HEK293 (cell line): ENCODE data around the gene INSYN2B.

ENCODE experiments used
- CTCF ChIA-PET: fragments of 350-600 bp; formaldehyde crosslinking; extraction: SDS; loops from one replicate; lab custom pipeline; 2021; ENCODE audit warnings: antibody characterized with exemption; lab: Yijun Ruan, JAX
- POLR2A ChIA-PET: fragments of 300-600 bp; formaldehyde crosslinking; extraction: SDS; loops from one replicate; lab custom pipeline; 2020; ENCODE audit warnings: antibody characterized with exemption, inconsistent platforms; lab: Yijun Ruan, JAX
- H3K27ac ChIP-seq: fragments of 200-500 bp; sonication (Bioruptor generic); 2 replicates; pipeline ENCODE4 v1.5.1; 2014; ENCODE audit warnings: low read depth, low read length, control low read depth, inconsistent platforms; ENCODE audit errors: extremely low read depth
- H3K36me3 ChIP-seq, 2 experiments: fragments of 200-500 bp in 1 of 2; sonication (Bioruptor generic) in 1 of 2; 1 replicate in 1 of 2; 2 replicates in 1 of 2; pipeline ENCODE4 v1.5.1; 2014 to 2017; ENCODE audit warnings: inconsistent platforms in 2 of 2, low read length in 2 of 2; ENCODE audit not compliant: control insufficient read depth in 2 of 2, insufficient read depth in 1 of 2
- H3K4me1 ChIP-seq: fragments of 200-500 bp; sonication (Bioruptor generic); 2 replicates; pipeline ENCODE4 v1.5.1; 2014; ENCODE audit warnings: mild to moderate bottlenecking, low read length, inconsistent platforms; ENCODE audit not compliant: control insufficient read depth, insufficient read depth
- H3K4me3 ChIP-seq: 2 replicates; pipeline ENCODE4 v1.5.1; 2011; ENCODE audit warnings: low read depth, mild to moderate bottlenecking, control low read depth, low read length, moderate library complexity
- H3K9me3 ChIP-seq: fragments of 200-500 bp; sonication (Bioruptor generic); 2 replicates; pipeline ENCODE4 v1.5.1; 2014; ENCODE audit warnings: low read depth, low read length, inconsistent platforms; ENCODE audit not compliant: control insufficient read depth, insufficient read depth
- FEZF1 ChIP-seq: fragments of 450-650 bp; formaldehyde crosslinking; IDR thresholded peaks from 2 replicates; pipeline ENCODE4 v1.5.1; 2016; ENCODE audit warnings: missing biosample characterization, missing genetic modification characterization
- GFI1B ChIP-seq: fragments of 450-650 bp; formaldehyde crosslinking; IDR thresholded peaks from 2 replicates; pipeline ENCODE4 v1.5.1; 2016; ENCODE audit warnings: missing biosample characterization, missing genetic modification characterization
- KLF16 ChIP-seq: fragments of 450-650 bp; formaldehyde crosslinking; IDR thresholded peaks from 2 replicates; pipeline ENCODE4 v1.5.1; 2017; ENCODE audit warnings: missing biosample characterization, missing genetic modification characterization
- KLF8 ChIP-seq: fragments of 450-650 bp; formaldehyde crosslinking; IDR thresholded peaks from 2 replicates; pipeline ENCODE4 v1.5.1; 2016; ENCODE audit warnings: missing biosample characterization, missing genetic modification characterization
- OSR2 ChIP-seq: fragments of 450-650 bp; formaldehyde crosslinking; IDR thresholded peaks from 2 replicates; pipeline ENCODE4 v1.5.1; 2016; ENCODE audit warnings: missing biosample characterization, missing genetic modification characterization
- REPIN1 ChIP-seq: fragments of 450-650 bp; formaldehyde crosslinking; IDR thresholded peaks from 2 replicates; pipeline ENCODE4 v1.5.1; 2017; ENCODE audit warnings: missing biosample characterization, missing genetic modification characterization, low read depth
- SP7 ChIP-seq: fragments of 450-650 bp; formaldehyde crosslinking; IDR thresholded peaks from 2 replicates; pipeline ENCODE4 v1.5.1; 2016; ENCODE audit warnings: missing biosample characterization, missing genetic modification characterization
- ZNF10 ChIP-seq: fragments of 450-650 bp; formaldehyde crosslinking; IDR thresholded peaks from 2 replicates; pipeline ENCODE4 v1.5.1; 2017; ENCODE audit warnings: missing biosample characterization, missing genetic modification characterization
- ZNF114 ChIP-seq: fragments of 450-650 bp; formaldehyde crosslinking; IDR thresholded peaks from 2 replicates; pipeline ENCODE4 v1.5.0; 2017; ENCODE audit warnings: missing biosample characterization, missing genetic modification characterization
- ZNF133 ChIP-seq: fragments of 450-650 bp; formaldehyde crosslinking; IDR thresholded peaks from 2 replicates; pipeline ENCODE4 v1.5.1; 2016; ENCODE audit warnings: missing biosample characterization, missing genetic modification characterization
- ZNF184 ChIP-seq: fragments of 450-650 bp; IDR thresholded peaks from 2 replicates; pipeline ENCODE4 v1.5.1; 2018; ENCODE audit warnings: missing biosample characterization, mild to moderate bottlenecking, missing genetic modification characterization
- ZNF501 ChIP-seq: fragments of 450-650 bp; formaldehyde crosslinking; IDR thresholded peaks from 2 replicates; pipeline ENCODE4 v1.5.1; 2016; ENCODE audit warnings: missing biosample characterization, missing genetic modification characterization
- ZNF521 ChIP-seq: fragments of 450-650 bp; formaldehyde crosslinking; IDR thresholded peaks from 2 replicates; pipeline ENCODE4 v1.5.1; 2017; ENCODE audit warnings: missing biosample characterization, mild to moderate bottlenecking, missing genetic modification characterization
- ZNF529 ChIP-seq: fragments of 450-650 bp; formaldehyde crosslinking; IDR thresholded peaks from 2 replicates; pipeline ENCODE4 v1.5.1; 2017; ENCODE audit warnings: missing genetic modification characterization, missing biosample characterization; ENCODE audit not compliant: insufficient replicate concordance
- ZNF530 ChIP-seq: fragments of 450-650 bp; formaldehyde crosslinking; IDR thresholded peaks from 2 replicates; pipeline ENCODE4 v1.5.1; 2016; ENCODE audit warnings: low read depth, missing biosample characterization, missing genetic modification characterization
- ZNF544 ChIP-seq: fragments of 450-650 bp; formaldehyde crosslinking; IDR thresholded peaks from 2 replicates; pipeline ENCODE4 v1.5.0; 2017; ENCODE audit warnings: missing biosample characterization, missing genetic modification characterization
- ZNF555 ChIP-seq: fragments of 450-650 bp; formaldehyde crosslinking; conservative IDR thresholded peaks from 2 replicates; pipeline ENCODE4 v1.5.1; 2017; ENCODE audit warnings: missing biosample characterization, mild to moderate bottlenecking, missing genetic modification characterization, inconsistent platforms
- ZNF624 ChIP-seq: fragments of 450-650 bp; formaldehyde crosslinking; IDR thresholded peaks from 2 replicates; pipeline ENCODE4 v1.5.1; 2017; ENCODE audit warnings: missing biosample characterization, missing genetic modification characterization
- ZNF660 ChIP-seq: fragments of 450-650 bp; IDR thresholded peaks from 2 replicates; pipeline ENCODE4 v1.5.1; 2018; ENCODE audit warnings: missing biosample characterization, mild to moderate bottlenecking, missing genetic modification characterization
- ZNF76 ChIP-seq: fragments of 450-650 bp; formaldehyde crosslinking; IDR thresholded peaks from 2 replicates; pipeline ENCODE4; 2016; ENCODE audit warnings: low read depth, missing biosample characterization, missing genetic modification characterization, borderline replicate concordance
- TF ChIP-seq, protein P1 (sequence below): fragments of 450-650 bp; formaldehyde crosslinking; IDR thresholded peaks from 2 replicates; pipeline ENCODE4 v1.5.1; 2016; ENCODE audit warnings: missing biosample characterization, missing genetic modification characterization
- TF ChIP-seq, protein P2 (sequence below): fragments of 450-650 bp; formaldehyde crosslinking; IDR thresholded peaks from 2 replicates; pipeline ENCODE4 v1.5.1; 2016; ENCODE audit warnings: missing biosample characterization, missing genetic modification characterization
- TF ChIP-seq, protein P3 (sequence below): fragments of 450-650 bp; formaldehyde crosslinking; IDR thresholded peaks from 2 replicates; pipeline ENCODE4 v1.5.1; 2017; ENCODE audit warnings: missing biosample characterization, missing genetic modification characterization
- TF ChIP-seq, protein P4 (sequence below): fragments of 450-650 bp; formaldehyde crosslinking; IDR thresholded peaks from 2 replicates; pipeline ENCODE4 v1.5.1; 2016; ENCODE audit warnings: missing biosample characterization, missing genetic modification characterization, borderline replicate concordance

INSYN2B gene

DNA sequence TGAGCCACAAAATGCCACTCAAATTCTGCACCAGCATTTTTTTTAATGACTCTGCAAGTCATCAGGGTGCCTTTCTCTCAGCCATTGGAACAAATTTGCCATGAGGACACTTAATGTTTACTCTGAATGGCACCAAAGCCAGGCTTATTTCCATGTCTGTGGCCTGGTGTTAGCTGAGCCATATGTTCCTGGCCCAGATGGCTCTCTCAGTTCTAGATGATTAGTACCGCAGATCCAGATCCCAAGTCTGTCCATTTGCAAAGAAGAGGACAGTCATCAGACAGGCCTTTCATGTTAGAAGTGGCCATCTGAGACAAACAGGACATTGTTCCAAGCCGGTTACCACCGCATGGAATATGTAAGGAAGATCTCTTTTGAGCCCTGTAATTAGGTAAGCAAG lies 70.3 kb downstream of the INSYN2B start:
- TF ChIP-seq ZNF501 (tag by site-specific recombination), result no peak
- no peaks in the 10 kb centered on the region for H3K36me3 ChIP-seq
- H3K9me3 ChIP-seq, result no peaks in the 10 kb centered on the region
- CTCF ChIA-PET, result interaction anchor here (1.9 kb wide), 1 partner anchor 70 kb away, joined by 6 read pairs; the partner anchor contains the start of gene INSYN2B
- no peaks in the 10 kb centered on the region for H3K4me1 ChIP-seq
- H3K27ac ChIP-seq, result no peak overlapping the region
- POLR2A ChIA-PET, result no interaction called here
- H3K4me3 ChIP-seq, result no peak overlapping the region

DNA sequence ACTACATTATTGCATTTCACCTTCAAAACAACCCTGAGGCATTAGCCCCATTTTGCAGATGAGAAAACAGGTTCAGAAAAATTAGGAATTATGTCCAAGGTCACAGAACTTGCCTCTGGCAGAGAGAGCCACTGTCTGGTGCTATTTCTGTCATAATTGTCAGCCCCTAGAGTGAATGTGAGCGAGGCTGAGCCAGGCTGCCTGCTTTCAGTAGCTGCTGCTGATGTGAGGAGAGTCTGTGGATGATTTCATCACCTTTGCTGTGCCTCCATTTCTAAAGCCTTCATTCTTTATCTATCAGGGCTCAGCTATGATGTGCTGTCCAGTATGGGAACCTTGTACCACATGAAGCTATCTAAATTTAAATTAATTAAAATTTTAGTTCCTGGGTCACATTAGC lies 71.4 kb downstream of the INSYN2B start:
- ChIA-PET CTCF (no interaction called here), POLR2A (no interaction called here)
- no peak overlapping the region for H3K27ac ChIP-seq
- H3K4me3 ChIP-seq, result no peak overlapping the region
- no peaks in the 10 kb centered on the region for H3K4me1 ChIP-seq
- TF ChIP-seq ZNF529, result no peak
- TF ChIP-seq, protein P1, sequence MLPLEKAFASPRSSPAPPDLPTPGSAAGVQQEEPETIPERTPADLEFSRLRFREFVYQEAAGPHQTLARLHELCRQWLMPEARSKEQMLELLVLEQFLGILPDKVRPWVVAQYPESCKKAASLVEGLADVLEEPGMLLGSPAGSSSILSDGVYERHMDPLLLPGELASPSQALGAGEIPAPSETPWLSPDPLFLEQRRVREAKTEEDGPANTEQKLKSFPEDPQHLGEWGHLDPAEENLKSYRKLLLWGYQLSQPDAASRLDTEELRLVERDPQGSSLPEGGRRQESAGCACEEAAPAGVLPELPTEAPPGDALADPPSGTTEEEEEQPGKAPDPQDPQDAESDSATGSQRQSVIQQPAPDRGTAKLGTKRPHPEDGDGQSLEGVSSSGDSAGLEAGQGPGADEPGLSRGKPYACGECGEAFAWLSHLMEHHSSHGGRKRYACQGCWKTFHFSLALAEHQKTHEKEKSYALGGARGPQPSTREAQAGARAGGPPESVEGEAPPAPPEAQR (tag by site-specific recombination), result no peak
- TF ChIP-seq ZNF660 (tag by site-specific recombination), result no peak
- no peak for TF ChIP-seq ZNF133
- no peak for TF ChIP-seq ZNF555
- TF ChIP-seq ZNF544 (tag by site-specific recombination), result no peak
- TF ChIP-seq KLF8 (tag by site-specific recombination), result no peak
- no peak for TF ChIP-seq ZNF530 (tag by site-specific recombination)
- no peak for TF ChIP-seq ZNF624
- TF ChIP-seq, protein P2, sequence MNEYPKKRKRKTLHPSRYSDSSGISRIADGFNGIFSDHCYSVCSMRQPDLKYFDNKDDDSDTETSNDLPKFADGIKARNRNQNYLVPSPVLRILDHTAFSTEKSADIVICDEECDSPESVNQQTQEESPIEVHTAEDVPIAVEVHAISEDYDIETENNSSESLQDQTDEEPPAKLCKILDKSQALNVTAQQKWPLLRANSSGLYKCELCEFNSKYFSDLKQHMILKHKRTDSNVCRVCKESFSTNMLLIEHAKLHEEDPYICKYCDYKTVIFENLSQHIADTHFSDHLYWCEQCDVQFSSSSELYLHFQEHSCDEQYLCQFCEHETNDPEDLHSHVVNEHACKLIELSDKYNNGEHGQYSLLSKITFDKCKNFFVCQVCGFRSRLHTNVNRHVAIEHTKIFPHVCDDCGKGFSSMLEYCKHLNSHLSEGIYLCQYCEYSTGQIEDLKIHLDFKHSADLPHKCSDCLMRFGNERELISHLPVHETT (tag by site-specific recombination), result no peak
- no peak for TF ChIP-seq KLF16
- TF ChIP-seq ZNF76 (tag by site-specific recombination), result no peak
- TF ChIP-seq ZNF521 (tag by site-specific recombination), result no peak
- TF ChIP-seq ZNF184 (tag by site-specific recombination), result no peak
- TF ChIP-seq REPIN1 (tag by site-specific recombination), result no peak
- TF ChIP-seq ZNF114 (tag by site-specific recombination), result no peak
- no peaks in the 10 kb centered on the region for H3K9me3 ChIP-seq
- H3K36me3 ChIP-seq, result no peaks in the 10 kb centered on the region

DNA sequence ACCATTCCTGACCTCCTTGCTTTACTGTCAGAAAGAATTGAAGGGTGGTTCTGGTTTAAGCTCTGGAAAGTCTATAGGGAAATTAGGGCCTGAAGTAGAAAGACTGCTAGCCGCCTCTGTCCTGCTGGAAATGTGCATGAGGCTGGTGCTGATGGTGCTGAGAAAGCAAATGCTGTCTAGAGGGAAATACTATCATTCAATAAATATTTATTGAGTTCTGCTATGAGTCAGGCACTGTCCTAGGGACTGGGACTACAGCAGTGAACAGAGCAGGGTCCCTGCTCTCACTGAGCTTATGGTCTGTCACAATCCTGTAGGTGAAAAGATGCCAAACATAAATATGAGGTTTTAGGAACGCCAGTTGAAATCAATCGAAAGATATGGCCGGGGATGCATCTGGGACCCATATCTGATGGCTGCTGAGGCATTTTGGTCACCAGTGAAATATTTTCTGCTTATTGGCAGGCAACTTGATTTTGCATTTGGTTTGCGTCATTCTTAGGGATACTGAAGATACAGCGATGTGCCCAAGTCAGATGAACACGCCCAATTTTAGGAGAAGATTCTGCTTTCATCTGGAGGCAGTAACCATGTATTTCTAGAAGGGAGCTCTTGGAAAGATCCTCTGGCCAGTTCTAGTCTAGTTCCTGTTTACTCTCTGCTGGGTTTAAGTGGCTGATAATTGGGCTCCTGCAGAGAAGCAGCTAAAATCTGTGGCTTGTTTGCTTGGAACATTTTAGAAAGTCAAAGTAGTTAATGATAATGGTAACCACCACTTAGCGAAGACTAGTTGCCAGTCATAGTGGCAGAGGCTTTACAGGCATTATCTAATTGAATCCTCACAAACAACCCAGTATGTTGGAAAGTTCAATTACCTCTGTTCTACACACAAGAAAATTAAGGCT lies 73.3 kb downstream of the INSYN2B start:
- CTCF ChIA-PET, result interaction anchor here (1.1 kb wide), 1 partner anchor 205 kb away, joined by 4 read pairs; no protein-coding TSS in a partner anchor
- H3K4me3 ChIP-seq, result no peak overlapping the region
- H3K9me3 ChIP-seq, result no peaks in the 10 kb centered on the region
- H3K36me3 ChIP-seq, result no peaks in the 10 kb centered on the region
- POLR2A ChIA-PET, result no interaction called here
- H3K27ac ChIP-seq, result no peak overlapping the region
- no peaks in the 10 kb centered on the region for H3K4me1 ChIP-seq
- TF ChIP-seq ZNF10 (tag by site-specific recombination) (no peak), FEZF1 (tag by site-specific recombination) (peak; percentile 89), GFI1B (tag by site-specific recombination) (peak; percentile 75), SP7 (tag by site-specific recombination) (peak; percentile 27; the same call in 1 of the 2 replicates), REPIN1 (tag by site-specific recombination) (no peak), OSR2 (tag by site-specific recombination) (peak; percentile 82)
- TF ChIP-seq, protein P3, sequence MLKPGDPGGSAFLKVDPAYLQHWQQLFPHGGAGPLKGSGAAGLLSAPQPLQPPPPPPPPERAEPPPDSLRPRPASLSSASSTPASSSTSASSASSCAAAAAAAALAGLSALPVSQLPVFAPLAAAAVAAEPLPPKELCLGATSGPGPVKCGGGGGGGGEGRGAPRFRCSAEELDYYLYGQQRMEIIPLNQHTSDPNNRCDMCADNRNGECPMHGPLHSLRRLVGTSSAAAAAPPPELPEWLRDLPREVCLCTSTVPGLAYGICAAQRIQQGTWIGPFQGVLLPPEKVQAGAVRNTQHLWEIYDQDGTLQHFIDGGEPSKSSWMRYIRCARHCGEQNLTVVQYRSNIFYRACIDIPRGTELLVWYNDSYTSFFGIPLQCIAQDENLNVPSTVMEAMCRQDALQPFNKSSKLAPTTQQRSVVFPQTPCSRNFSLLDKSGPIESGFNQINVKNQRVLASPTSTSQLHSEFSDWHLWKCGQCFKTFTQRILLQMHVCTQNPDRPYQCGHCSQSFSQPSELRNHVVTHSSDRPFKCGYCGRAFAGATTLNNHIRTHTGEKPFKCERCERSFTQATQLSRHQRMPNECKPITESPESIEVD (tag by site-specific recombination), result peak; percentile 83
- TF ChIP-seq, protein P4, sequence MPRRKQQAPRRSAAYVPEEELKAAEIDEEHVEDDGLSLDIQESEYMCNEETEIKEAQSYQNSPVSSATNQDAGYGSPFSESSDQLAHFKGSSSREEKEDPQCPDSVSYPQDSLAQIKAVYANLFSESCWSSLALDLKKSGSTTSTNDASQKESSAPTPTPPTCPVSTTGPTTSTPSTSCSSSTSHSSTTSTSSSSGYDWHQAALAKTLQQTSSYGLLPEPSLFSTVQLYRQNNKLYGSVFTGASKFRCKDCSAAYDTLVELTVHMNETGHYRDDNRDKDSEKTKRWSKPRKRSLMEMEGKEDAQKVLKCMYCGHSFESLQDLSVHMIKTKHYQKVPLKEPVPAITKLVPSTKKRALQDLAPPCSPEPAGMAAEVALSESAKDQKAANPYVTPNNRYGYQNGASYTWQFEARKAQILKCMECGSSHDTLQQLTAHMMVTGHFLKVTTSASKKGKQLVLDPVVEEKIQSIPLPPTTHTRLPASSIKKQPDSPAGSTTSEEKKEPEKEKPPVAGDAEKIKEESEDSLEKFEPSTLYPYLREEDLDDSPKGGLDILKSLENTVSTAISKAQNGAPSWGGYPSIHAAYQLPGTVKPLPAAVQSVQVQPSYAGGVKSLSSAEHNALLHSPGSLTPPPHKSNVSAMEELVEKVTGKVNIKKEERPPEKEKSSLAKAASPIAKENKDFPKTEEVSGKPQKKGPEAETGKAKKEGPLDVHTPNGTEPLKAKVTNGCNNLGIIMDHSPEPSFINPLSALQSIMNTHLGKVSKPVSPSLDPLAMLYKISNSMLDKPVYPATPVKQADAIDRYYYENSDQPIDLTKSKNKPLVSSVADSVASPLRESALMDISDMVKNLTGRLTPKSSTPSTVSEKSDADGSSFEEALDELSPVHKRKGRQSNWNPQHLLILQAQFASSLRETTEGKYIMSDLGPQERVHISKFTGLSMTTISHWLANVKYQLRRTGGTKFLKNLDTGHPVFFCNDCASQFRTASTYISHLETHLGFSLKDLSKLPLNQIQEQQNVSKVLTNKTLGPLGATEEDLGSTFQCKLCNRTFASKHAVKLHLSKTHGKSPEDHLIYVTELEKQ (tag by site-specific recombination), result peak; percentile 15; the same call in 1 of the 2 replicates
